HuH-7 (cell line): Measurements from ENCODE around the gene SLC13A3.
"Not testable (repeated sequence)": the region's sequence is repeated elsewhere in the genome, so short reads cannot be mapped to it uniquely, and the experiment has no call there.

Source experiments
- DNase-seq: peaks from one replicate; pipeline ENCODE4 v3.0.0; 2011; ENCODE audit warnings: low spot score

SLC13A3 gene

DNA sequence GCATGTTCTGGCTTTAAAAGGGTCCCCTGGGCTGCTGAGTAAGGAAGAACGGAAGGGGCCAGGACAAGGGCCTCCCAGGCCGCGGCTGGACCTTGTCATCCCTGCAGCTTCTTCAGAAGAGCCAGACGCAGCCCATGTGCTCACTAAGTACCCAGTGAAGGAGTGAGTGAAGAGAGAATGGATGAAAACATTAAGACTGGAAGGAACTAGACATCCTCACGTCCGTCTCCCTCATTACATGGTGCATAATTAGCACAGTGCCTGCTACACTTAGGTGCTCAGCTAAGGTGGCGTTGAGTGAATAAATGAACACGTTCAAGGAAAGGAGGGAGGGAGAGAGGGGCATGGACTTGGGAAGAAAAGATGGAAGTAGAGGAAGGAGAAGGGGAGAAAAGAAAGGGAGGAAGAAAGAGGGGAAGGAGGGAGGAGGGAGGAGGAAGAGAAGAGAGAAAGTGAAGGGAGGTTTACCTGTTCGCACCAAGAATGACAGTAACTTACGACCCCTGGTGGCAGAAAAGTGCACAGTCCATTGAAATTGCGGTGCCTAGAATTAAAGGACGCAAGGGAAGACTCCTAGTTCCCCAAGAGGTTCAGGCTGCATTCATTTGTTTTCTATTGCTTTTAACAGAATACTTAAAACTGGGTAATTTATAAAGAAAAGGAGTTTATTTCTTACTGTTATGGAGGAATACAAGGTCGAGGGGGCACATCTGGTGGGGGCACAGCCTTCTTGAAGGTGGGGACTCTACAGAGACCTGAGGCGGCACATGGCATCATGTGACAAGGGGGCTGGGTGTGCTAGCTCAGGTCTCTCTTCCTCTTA, 30.0 kb upstream of the SLC13A3 start:
- DNase-seq, result peak; percentile 63

DNA sequence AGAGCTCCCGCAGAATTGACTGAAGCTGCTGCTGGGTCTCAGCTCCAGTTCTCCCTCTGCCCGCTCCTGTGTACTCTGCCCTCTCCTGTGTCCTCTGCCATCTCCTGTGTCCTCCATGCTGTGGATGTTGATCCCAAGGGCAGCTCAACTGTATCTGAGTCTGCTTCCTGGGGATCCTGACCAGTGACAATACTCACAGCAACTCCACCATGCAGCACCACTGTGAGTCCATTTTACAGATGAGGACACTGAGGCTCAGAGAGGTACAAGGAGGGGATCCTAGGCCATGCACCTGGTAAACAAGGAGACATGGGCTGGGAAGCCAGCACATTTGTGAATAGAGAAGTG, 29.4 kb upstream of the SLC13A3 start:
- DNase-seq, result no peak

DNA sequence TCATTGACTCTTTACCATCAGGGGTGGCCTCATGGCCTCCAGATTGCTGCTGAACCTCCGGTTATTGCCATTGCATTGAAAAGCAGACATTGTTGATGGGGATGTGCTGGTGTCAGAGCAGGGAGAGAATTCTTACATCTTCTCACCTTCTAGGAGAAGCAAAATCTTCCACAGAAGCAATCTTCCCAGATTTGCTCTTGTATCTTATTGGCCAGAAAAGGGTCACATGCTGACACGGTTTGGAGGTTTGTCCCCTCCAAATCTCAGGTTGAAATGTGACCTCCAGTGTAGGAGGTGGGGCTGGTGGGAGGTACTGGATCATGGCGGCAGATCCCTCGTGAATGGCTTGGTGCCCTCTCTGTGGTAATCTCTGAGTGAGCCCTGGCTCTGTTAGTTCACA, 27.3 kb upstream of the SLC13A3 start:
- no peak for DNase-seq

DNA sequence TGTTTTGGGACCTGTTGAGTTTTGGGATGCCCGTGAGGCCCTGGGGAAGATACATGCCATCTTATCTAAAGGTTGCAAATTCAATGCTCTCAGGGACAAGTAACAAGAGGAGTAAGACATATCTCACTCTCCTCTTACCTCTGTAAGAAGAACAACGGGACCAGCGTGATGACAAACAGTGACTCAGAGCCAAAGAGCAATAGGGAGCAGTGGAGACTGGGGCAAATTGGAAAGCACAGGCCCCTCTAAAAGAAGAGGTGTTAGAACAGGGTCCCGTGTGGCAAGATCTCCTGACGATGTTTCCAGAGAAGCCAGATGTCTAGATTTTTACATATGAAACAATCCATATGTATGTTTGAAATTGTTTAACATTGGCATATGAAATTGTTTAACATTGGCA, 26.3 kb upstream of the SLC13A3 start:
- DNase-seq, result no peak

DNA sequence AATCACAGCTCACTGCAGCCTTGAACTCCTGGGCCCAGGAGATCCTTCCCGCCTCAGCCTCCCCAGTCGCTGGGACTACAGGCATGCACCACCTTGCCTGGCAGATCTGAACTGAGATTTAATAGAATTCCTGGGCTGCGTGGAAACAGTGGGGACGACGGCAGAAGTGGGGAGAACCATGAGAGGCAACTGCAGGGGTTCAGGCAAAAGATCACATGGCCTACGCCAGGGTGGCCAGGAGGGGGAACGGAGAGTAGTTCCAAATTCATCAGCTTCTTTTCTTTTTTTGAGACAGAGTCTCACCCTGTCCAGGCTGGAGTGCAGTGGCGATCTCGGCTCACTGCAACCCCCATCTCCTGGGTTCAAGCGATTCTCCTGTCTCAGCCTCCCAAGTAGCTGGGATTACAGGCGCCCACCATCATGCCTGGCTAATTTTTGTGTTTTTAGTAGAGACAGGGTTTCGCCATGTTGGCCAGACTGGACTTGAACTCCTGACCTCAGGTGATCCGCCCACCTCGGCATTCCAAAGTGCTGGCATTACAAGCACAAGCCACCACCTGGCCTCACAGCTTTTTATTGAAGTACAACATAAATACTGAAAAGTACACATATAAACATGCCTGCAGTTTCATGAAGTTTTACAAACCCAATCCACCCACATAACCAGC, 25.5 kb upstream of the SLC13A3 start:
- not testable (repeated sequence) for DNase-seq

DNA sequence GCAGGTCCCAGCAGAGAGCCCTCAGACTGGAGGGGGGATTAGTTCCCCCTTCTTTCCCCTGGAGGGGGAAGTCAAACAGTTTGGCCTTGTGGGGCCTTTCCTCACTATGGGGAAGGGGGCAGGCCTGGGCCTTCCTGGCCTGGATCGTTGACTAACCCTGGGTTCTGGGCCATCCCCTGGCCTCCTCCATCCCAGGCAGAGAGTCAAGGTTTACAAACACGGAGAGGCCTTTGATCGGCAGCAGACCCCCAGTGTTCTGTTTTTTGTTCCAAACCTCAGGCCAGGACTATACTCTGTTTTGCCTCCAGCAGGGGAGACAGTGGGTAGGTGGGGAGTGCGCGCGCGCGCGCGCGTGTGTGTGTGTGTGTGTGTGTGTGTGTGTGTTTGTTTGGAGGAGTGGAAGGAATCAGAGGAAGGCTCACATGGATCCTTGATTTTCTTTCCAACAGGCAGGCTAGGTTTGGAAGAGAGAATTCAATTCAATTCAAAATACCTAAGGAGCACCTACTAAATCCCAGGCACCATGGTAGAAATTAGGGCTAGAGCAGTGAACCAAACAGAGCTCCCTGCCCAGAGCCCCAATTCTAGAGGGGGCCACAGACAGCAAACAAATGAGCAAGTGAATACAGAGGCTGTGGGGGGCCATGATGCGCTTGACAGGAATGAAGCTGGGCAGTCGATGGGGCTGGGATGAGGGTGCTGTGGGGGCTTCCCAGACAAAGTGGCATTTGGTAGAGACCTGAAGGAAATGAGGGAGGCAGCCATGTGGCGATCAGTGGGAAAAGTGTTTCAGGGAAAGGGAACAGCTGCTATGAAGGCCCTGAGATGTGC, 23.2 kb upstream of the SLC13A3 start:
- DNase-seq, result no peak

DNA sequence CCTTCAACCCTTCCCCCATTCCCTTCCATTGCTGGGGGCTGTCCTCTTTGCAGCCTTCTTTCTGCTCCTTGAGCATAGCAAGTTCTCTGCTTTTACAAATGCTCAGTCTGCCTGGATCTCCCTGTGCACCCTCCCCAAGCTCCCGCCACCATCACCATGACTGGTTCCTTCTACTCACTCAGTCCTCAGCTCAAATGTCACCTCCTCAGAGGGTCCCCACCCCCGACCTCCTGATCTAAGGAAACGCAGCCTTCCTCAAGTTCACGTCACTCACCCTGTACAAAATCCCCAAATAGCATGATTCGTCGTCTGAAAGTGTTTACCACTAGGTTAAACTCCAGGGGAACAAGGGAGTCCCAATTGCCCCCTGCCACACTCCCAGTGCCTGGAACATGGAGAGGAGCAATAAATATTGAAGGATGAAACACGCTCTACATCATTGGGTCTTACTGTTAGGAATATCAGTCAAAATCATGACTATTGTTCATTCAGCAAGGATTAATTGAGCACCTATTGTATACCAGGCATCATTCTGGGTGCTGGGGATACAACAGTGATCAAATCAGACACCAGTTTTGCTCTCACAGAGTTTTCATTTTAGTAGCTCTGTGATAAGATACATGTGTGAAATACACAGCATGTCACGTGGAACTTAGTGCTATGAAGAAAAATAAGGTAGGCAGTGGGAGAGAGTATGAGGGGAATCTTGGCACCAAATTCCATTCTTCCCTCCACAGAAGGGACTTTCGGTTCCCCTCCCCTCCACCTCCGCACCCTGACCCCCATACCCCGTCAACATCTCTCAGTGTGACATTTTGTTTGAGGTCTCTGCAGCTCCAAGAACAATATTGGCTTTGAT, 22.4 kb upstream of the SLC13A3 start:
- no peak for DNase-seq

DNA sequence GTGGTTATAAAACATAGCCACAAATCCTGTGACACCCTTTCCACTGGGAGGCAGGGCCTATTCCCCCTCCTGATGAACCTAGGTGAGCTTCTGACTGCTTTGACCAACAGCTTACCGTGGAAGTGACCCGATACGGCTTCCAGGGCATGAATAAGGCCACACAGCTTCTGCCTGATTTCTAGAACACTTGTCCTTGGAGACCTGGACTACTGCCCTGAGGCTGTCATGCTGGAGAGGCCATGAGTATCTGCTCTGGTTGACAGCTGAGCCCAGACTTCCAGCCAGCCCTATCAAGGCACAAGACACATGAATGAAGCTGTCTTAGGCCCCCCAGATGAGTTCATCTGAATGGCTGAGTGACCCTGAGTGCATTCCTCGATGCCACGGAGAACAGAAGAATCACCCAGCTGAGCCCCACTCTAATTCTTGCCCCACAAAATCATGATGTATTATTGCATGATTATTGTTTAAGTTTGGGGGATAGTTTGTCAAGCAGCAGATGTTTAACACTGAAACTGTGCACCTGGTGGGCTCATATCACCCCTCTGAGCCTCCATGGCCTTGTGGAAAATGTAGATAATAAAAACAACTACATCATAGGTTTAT, 21.4 kb upstream of the SLC13A3 start:
- no peak for DNase-seq

DNA sequence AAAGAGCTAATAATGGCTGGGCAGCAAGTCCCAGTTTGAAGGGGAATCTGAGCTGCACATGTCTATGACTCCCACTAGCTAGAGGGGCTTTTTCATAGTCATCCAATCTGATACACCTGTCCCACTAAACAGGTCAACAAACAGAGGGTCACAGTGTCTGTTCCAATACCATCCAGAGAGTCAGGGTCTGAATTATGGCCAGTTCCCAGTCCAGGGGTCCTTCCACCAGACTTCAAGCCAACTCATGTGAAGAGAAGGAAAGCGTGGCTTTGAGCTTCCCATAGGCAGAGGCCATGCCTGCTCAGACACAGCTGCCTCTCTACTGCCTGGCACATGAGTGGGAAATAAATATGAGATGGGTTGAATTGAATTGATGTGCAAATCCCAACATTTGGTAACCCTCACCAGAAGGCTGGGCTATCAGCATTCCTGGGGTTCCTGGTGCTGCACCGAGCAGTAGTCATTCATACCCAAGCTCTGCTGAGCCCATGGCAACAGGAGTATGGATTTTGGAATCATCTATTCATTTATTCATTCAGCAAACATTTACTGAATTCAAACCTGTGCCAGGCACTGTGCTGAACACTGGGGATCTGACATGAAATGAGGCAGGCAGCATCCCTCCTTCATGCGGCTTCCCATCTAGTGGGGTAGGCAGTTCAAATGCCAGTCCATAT, 20.7 kb upstream of the SLC13A3 start:
- DNase-seq, result no peak

DNA sequence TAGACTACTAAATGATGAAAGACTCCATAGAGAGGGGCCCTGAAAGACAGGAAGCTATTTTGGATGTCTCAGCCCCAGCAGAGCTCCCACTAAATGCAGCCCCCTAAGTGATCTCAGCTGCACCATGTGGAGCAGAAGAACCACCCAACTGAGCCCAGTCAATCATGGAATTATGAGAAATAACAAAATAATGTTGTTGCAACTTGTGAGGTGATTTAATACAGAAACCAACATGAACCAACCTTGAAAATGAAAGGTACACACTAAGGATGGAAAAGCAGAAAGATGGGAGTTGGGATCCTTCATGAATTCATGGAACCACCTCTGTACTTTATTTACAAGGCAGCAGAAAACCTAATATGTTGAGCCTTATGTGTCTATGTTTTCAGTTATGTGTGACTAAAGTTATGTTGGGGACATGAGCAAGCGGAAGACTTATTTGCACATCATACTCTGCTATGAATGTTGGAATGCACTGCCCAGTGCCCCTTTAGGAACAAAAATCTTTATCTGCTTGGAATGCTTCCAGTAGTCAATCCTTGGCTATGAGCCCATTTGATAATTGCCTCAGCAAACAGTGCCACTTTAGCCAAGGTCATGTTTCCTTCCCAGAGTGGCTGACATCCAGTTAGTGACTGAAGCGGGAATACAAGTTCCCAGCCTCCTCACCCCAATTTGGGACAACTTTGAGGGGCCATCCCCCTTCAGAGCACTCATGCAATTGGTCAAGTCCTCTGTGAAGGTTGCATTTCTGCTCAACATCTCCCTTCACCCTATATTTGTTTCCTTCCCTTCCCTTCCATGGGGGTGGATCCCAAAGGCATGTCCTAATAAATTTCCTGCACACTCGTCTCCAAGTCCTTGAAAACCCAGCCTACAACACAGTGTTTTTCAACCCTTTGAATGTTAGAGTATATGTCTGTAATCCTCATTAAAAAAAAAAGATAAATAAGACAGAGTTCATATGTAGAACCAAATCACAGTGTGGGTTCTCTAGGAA, 19.6 kb upstream of the SLC13A3 start:
- peak; percentile 30 for DNase-seq

DNA sequence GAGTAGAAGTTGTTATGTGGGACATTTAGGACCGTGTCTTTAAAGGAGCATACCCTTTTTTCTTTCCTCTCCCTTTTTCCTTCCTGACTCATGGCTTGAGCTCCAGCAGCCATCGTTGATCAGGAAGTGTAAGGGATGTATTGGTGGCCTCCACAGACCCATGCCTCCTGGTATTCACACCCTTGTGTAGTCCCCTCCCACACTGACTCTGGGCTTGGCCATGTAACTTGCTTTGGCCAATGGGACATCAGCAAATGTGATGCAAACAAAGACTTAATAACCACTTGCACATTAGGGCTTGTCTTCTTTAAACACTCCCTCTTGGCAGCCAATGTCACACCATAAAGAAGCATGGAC, 18.9 kb upstream of the SLC13A3 start:
- no peak for DNase-seq

DNA sequence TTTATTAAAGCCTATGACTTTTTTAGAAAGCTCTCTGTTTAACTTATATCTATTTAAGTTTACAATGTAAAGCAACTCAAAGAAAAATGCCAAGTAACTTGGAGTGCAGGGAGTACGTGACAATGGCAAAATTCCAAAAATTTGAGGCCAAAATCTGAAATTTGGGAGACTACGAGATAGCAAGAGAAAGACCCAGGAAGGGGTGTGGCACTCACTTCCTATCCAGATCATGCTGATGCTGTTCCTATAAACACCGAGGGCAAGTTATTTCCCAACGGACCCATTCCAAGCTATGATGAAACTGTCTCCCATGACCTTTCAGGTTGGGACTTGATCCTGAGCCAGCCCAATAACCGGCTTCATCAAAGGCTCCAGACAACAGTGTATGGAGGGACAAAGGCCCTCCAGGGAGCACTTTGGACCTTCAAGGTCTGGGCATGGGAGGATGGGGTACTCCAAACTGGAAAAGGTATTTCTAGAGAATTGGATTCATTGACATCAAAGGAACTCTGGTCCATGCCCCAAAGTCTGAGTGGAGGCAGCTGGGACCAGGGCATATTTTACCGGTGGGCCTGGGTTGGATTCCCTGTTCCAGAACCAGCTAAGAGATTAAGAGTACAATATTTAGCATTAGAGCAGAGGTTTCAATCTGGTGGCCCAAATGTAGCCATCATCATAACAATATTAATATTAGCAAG, 15.7 kb upstream of the SLC13A3 start:
- DNase-seq, result peak; percentile 30

DNA sequence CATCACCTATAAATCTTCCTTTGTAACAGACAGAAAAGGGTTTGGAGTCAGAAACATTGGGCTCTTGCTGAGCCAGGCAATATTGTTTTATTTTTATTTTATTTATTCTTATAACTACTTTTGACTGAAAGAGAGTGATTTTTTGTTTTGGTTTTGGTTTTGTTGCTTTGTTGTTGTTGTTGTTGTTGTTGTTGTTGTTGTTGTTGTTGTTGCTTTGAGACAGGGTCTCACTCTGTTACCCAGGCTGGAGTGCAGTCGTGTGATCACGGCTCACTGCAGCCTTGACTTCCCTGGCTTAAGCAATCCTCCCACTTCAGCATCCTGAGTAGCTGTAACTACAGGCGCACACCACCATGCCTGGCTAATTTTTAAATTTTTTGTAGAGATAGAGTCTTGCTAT, 15.0 kb upstream of the SLC13A3 start:
- DNase-seq, result no peak

DNA sequence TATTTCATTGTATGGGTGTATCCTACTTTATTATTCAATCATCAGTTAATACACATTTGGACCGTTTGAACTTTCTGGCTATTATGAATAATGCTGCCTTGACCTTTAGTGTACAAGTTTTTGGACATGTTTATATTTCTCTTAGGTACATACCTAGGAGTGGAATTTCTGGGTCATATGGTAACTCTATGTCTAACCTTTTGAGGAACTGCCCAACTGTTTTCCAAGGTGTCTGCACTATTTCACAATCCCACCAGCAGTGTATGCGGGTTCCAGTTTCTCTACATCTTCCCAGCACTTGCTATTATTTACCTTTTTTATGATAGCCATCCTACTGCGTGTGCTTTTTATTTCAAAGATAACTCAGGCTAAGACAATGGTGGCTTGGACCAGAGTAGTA, 14.3 kb upstream of the SLC13A3 start:
- DNase-seq, result no peak

DNA sequence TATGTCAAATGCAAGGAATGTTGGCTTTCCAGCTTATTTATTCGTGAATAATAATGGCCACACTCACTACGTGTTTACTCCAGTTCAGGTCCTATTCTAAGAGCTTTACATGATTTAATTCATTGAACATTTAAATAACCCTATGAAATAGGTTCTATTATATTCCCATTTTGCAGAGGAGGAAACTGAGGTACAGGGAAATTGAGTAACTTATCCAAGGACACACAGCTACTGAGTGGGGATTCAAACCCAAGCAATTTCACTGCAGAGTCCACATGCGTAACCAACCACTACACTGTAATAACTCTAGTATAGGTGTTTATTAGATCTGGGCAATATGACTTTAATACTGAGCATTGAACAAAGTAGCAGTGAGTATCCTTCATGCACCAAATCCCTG, 12.3 kb upstream of the SLC13A3 start:
- no peak for DNase-seq

DNA sequence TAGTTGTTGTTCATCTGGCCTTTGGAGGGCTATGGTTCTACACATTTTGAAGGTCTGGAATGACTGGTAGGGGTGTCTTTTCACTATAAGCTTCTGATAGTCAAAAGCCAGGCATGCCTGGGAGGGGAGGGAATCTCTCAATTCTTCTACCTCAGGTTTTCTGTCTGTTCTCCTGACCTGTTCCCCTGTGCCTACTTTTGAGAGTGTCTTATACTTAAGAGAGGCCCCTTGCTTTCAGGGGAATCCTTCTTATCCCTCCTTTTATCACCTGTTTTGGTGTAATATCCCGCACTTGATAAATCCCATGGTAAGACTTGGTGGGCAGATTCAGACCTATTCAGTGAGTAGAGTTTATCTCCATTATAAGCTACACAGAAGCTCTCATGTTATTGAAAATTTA, 10.4 kb upstream of the SLC13A3 start:
- DNase-seq, result no peak

DNA sequence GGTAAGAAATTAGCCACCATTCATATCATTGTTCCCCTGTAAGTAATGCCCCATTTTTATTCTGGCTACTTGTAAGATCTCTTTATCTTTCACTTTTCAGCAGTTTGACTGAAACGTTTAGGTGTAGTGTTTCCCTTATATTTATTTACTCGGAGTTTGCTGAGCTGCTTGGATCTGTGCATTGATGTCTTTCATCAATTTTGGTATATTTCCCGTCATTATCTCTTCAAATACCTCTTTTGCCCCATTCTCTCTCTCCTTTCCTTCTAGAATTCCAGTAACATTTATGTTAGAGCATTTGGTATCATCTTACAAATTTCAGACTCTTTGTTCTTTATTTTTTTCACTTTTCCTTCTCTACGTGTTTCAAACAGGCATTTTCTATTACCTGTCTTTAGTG, 9.2 kb upstream of the SLC13A3 start:
- no peak for DNase-seq

DNA sequence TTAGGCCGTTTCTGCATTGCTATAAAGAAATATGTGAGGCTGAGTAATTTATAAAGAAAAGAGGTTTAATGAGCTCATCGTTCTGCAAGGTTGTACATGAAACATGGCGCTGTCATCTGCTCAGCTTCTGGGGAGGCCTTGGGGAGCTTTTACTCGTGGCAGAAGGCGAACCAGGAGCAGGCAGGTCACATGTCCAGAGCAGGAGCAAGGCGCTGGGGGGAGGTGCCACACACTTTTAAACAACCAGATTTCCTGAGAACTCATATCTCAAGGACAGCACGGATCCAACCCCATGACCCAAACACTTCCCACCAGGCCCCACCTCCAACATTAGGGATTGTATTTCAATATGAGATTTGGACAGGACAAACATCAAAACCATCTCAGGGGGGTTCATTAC, 6.4 kb upstream of the SLC13A3 start:
- no peak for DNase-seq

DNA sequence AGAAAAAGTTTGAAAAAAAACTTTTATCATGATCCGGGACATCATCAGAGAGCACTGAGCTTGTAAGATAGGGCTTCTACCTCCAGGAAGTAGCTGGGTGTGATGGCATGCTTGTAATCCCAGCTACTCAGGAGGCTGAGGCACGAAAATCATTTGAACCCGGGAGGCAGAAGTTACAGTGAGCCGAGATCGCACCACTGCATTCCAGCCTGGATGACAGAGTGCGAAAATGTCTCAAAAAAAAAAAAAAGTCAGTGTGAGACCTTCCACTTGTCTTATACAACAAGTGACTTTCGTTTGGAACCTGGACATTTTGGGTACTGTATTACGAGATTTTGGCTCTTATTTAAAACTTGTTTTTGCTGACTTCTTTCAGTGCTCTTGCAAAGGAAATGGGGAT, 5.9 kb upstream of the SLC13A3 start:
- no peak for DNase-seq
